ENCODE measurements around the gene TMCC2.

Gene TMCC2

DNA sequence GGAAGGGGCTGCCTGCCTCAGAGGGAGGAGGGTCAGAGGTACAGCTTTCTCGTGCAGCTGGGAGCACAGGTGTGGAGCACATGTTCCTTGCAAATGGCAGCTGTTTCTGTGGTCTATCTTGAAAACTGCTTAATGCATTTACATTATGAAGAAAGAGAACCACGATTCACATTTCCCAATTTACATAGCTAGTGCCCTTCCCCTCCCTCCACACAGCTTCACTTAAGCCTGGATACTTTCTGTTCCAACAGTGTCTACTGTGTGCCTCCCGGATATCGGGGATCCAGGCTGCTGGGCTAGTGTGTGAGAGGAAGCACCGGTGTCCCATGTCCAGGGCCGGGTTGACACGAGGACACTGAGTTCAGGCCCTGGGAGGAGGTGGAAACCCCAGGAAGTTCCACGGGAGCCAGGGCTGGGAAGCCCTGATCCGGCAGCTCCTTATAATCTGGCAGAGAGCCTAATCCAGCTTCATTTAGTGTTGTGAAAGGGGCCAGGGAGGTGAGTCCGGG lies 31.6 kb downstream of the TMCC2 start:
- in situ Hi-C loops (cut with MboI; ENCODE audit: low sequenced_read_pairs) = loop anchor here (10.0 kb wide), 1 partner anchor 285 kb away; no protein-coding TSS in a partner anchor

DNA sequence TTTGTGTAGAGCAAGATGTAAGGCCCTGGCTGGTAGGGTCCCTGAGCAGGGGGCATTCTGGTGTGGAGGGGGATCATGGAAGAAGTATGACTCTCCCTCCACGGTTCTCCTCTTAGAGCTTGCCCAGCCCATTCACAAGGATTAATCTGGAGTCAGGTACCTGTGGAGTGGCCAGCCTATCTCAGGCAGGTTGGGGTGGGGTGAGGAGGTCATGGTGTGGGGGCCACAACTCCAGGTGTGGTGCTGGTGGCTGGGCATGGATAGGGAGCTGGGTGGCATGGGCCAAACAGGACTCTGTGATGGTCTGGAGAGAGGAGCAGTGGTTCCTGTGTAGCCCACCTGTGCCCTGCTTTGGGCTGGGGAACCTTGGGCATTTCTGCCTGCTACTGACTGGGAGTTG lies 32.3 kb downstream of the TMCC2 start:
- in situ Hi-C loops (cut with MboI; ENCODE audit: low sequenced_read_pairs) = loop anchor here (10.0 kb wide), 1 partner anchor 285 kb away; no protein-coding TSS in a partner anchor

DNA sequence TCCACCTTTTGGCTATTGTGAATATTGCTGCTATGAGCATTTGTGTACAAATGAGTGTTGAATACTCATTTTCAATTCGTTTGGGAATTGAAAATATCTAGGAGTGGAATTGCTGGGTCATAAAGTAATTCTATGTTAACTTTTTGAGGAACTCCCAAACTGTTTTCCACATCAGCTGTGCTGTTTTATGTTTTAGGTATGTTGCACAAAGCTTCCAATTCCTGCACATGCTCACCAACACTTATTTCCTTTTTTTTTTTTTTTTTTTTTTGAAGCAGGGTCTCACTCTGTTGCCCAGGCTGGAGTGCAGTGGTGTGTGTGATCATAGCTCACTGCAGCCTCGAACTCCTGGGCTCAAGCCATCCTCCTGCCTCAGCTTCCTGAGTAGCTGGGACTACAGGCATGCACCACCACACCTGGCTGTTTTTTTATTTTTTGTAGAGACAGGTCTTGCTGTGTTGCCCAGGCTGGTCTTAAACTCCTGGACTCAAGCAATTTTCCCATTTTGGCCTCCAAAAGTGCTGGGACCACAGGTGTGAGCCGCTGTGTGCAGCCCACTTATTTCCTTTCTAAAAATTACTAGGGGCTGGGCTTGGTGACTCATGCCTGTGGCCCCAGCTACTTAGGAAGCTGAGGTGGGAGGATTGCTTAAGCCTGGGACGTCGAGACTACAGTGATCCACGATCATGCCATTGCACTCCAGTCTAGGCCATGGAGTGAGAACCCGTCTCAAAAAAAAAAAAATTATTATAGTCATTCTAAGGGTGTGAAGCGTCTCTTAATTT lies 33.4 kb downstream of the TMCC2 start:
- in situ Hi-C loops (cut with MboI; ENCODE audit: low sequenced_read_pairs) = no loop called here

DNA sequence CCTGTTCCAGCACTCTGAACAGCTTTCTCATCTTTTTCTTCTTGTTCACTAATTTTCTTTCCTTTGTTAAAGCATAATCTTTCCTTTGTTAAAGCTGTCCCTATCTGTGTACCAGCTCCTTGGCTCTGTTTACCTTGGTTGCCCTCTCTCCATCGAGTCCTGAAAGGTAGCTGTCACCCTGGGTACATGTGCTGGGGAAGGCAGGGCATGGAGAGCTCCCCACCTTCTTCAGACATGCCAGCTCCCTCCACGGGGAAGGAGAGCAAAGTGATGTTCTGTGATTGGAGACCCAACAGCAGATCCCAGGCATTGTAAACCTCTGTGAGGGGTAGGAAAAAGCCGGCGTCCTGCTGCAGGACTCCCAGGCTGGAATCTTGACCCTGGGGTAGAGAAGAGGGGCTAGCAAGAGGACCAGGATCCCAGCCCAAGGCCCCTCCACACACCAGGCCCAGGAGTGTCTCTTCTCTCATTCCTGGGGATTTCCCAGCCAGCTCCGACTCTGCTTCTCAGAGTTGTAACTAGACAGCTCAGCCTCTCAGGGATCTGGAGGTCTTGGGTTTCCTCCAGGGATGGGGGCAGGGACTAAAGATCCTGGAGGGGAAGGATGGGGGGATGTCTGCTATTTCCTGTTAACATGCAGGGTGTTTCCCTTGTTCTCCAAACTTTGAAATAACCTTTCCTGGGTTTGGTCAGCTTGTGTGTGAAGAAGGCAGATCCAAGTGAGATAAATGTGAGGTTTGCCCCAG lies 34.4 kb downstream of the TMCC2 start:
- in situ Hi-C loops (cut with MboI; ENCODE audit: low sequenced_read_pairs) = no loop called here

DNA sequence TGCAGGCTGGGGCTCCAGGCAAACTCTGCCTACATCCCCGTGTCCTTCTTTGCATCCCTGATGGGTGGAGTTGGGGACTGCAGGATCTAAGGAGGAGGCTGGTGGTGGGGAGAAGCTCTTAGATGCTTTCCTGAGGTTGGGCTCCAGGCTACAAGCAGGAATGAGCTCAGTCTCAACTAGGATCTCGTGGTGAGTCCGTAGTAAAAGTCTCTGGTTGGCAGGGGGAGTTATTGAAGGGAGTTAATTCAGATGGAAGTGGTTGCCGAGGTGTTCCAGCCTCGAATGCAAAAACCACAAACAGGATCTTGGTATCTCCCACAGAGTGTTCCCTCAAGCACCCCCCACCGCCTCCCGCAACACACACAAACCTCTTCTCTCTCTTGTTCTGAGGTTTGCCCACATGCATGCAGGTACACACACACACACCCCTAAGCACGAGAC lies 35.0 kb downstream of the TMCC2 start:
- in situ Hi-C loops (cut with MboI; ENCODE audit: low sequenced_read_pairs) = no loop called here

DNA sequence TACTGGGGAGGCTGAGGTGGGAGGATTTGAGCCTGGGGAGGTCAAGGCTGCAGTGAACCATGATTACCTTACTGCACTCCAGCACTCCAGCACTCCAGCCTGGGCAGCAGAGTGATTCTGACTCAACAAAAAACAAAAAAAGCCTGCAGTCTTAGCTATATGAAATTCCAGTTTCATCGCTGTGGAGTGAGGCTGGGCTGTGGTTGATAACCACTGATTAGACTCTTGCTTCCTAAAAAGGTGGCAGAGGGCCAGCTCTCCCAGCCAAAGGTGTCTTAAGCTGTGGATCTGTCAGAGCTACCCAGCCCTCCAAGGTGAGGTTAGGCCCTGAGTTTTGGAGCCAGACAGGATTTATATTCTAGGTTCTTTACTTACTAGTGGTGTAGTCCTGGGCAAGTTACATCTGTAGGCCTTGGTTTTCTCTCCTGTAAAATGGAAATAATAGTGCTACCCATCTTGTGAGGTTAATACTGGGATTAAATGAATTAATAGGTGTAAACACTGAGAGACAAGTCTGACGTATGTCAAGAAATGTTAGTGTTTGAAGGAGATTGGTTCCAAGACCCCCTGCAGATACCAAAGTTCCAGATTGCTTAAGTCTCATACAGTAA lies 35.9 kb downstream of the TMCC2 start:
- in situ Hi-C loops (cut with MboI; ENCODE audit: low sequenced_read_pairs) = no loop called here

DNA sequence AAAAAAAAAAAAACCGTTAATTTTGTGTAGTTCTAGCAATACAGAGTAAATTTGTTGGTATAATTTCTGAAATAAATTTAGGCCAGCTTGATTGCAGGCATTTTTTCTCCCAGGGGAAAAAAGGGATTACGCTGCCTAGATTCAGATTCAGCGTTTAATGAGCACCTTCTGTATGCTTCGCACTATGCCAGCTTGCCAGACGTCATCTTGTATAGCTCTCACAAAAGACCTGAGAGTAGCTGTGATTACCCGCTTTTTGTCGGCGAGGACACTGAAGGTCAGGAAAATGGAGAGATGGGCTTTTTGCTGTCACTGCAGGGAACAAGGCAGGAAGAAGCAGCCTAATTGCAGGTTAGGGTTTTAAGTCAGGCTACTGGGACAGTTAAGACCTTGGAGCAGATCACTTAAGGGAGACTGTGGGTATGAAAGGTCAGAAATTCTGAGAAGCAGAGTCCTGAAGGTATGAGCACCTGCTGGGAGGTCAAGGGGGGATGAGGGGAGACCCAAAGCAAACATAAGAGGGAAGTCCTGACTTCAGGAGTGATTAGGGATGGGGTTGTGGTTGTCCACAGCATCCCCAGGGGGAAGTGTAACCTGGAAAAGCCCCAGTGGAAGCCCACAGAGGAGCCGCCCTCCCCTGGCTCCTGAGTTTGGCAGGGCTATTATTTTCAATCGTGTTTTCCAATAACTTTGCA lies 39.0 kb downstream of the TMCC2 start:
- in situ Hi-C loops (cut with MboI; ENCODE audit: low sequenced_read_pairs) = no loop called here

DNA sequence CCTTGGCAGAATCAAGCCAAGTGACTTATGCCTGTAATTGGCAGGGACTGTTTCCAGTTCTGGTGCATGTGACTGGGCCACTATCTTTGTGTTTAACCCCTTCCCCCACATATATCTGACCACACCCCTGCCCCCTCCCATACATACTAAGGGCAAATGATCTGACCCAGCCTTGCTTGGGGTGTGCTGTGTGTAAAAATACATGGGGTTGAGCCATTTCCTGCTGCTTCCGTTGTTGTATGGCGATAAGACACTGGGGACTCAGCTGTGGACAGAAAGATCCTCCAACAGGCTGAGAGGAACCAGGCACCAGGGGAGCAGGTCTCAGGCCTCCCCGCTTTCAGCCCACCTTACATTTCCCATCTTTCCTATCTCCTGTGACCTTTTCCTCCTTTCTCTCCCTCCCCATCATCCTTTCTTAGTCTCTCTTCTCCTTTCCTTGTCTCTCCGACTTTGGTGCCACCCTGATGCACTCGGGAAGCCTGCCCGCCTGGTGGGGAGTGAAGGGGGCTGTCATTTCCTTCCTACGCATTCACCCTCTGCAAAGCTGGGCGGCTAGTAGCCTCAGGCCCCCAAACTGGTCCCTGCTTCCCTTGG lies 39.7 kb downstream of the TMCC2 start:
- in situ Hi-C loops (cut with MboI; ENCODE audit: low sequenced_read_pairs) = no loop called here

DNA sequence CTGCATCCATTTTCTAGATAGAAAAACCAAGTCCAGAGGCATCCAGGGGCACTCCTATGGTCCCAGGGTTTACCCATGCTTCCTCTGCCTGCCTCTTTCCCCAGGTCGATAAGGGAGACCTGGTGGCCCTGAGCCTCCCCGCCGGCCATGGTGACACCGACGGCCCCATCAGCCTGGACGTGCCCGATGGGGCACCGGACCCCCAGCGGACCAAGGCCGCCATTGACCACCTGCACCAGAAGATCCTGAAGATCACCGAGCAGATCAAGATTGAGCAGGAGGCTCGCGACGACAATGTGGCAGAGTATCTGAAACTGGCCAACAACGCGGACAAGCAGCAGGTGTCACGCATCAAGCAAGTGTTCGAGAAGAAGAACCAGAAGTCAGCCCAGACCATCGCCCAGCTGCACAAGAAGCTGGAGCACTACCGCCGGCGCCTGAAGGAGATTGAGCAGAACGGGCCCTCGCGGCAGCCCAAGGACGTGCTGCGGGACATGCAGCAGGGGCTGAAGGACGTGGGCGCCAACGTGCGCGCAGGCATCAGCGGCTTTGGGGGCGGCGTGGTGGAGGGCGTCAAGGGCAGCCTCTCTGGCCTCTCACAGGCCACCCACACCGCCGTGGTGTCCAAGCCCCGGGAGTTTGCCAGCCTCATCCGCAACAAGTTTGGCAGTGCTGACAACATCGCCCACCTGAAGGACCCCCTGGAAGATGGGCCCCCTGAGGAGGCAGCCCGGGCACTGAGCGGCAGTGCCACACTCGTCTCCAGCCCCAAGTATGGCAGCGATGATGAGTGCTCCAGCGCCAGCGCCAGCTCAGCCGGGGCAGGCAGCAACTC lies 41.3 kb downstream of the TMCC2 start:
- in situ Hi-C loops (cut with MboI; ENCODE audit: low sequenced_read_pairs) = no loop called here

DNA sequence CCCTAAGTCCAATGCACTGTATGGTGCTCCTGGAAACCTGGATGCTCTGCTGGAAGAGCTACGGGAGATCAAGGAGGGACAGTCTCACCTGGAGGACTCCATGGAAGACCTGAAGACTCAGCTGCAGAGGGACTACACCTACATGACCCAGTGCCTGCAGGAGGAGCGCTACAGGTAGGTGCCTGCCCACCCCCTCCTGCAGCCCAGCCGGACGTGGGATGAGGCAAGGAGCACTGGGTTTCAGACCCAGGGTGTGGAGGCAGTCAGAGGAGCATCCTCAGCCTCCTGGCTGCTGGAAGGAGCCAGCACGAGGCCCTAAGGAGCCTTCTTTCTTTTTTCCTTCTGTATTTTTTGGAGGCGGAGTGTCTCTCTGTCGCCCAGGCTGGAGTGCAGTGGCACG lies 42.0 kb downstream of the TMCC2 start:
- in situ Hi-C loops (cut with MboI; ENCODE audit: low sequenced_read_pairs) = no loop called here

DNA sequence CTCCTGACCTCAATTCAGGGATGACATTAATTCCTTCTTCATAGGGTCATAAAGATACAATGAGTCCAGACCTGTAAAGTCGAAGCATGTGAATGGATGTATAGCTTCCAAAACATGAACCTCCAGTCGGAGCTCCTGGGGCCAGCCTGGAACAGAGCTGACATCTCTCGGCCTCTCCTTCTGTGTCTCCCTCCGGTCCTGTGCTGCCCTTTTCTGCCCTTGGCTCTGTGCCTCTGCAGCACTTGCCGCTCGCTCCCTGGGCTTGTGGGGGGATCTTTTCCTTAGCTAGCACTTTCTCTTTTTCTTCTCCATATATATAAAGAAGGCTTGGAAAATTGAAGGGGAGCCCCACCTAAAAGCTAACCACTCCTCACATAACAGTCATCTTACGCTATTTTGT lies 42.5 kb downstream of the TMCC2 start:
- in situ Hi-C loops (cut with MboI; ENCODE audit: low sequenced_read_pairs) = no loop called here

DNA sequence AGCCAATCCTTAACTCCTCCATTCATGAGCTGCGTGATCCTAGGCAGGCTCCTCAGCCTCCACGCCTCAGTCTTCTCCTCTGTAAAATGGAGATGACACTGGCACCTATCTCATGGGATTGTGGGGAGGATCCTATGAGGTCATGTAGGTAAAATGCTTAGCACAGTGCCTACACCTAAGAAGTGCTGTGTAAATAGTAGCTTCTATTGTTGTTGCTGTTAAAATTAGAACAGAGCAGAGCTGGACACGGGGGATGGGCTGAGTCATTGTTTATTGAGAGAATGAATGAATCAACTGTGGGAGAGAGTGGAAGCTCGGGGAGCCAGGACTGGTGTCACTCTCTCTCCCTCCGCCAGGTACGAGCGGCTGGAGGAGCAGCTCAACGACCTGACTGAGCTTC lies 43.0 kb downstream of the TMCC2 start:
- in situ Hi-C loops (cut with MboI; ENCODE audit: low sequenced_read_pairs) = no loop called here

DNA sequence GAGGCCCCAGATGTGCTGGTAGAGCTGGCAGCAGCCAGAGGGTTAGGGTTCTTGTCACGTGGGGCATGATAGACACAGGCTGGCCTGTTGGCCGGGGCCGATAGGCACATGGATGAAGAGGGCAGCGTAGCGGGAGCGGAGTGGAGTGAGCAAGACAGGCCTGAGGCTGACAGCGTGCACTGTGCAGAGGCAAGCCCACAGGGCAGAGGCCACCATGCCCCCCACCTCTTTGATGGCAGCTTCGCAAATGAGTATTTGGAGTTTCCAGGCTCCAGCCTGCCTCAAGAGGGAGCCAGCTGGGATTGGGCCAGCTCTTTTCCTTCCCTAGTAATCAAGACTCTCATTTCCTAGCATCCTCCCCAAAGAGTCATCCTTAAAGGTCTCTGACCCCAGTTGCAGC lies 43.5 kb downstream of the TMCC2 start:
- in situ Hi-C loops (cut with MboI; ENCODE audit: low sequenced_read_pairs) = no loop called here

DNA sequence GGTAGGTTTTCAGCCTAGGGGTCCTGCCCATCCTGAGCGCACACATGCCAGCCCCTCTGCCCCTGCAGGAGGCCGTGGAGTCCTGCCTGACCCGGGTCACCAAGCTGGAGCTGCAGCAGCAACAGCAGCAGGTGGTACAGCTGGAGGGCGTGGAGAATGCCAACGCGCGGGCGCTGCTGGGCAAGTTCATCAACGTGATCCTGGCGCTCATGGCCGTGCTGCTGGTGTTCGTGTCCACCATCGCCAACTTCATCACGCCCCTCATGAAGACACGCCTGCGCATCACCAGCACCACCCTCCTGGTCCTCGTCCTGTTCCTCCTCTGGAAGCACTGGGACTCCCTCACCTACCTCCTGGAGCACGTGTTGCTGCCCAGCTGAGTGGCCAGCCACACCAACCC lies 44.0 kb downstream of the TMCC2 start:
- in situ Hi-C loops (cut with MboI; ENCODE audit: low sequenced_read_pairs) = no loop called here

DNA sequence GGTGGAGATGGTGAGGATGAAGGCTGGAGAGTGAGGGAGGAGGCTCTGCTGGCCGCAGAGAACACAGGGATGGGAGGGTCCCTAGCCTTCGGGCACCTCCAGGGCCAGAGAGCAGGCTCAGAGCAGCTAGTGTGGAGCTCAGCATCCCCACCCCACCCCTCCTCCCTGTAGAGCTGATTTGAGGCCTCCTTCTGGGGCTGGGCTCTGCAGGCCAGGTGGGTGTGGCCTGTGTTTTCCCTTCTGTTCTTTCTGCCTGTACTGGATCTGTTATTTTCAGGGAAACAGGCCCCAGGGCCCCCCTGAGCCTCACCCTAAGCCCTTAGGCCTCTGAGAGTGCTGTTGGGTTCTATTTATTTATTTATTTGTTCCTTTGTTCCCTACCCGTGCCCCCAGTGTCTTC lies 44.8 kb downstream of the TMCC2 start:
- in situ Hi-C loops (cut with MboI; ENCODE audit: low sequenced_read_pairs) = no loop called here

DNA sequence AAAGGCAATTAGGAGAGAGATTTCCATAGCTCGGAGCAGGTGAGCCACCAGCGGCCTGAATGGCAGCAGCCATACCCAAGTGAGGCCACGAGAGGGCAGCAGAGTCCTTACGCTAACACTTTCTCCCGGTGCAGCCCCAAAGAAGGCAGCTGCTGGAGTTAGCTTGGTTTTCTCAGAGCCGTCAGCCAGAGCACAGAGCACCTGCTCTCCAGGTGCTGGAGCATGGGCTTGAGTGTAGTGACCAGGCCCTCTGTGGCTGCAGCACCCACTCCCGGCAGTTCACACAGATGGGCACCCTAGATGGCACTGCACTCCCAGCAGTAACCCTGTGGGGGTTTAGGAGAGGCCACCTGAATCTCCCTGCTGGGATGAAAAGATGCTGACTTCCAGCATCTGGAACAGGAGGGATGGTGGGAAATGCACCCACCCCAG lies 45.8 kb downstream of the TMCC2 start:
- in situ Hi-C loops (cut with MboI; ENCODE audit: low sequenced_read_pairs) = no loop called here

DNA sequence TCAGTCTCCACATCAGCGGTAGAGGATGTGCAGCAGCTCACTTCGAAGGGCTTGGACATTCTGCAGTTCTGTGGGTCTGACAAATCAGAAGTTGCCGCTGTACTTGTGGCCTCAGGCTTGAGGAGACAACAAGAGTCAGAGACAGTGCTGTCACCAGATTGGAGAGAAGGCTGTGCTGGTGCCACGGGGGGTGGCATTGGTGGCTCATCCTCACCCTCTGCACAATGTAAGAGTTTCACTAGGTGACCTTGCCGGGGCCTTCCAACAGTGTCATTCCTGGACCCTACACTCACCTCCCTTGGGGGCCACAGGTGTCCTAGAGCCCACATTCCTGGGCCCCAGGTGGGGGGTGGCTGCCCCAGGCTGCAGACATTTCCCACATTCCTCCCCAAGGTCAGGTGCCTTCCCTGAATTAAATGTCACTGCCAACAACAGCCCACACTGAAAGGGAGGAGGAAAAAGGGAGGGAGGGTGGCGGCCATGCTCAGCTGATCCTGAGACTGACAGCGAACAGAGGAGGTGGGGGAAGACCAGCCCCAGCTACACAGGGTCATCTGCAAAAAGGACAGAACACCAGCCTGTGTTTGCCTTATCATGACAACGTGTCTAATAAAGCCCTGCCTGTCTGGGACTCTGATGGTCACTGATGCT lies 46.4 kb downstream of the TMCC2 start:
- in situ Hi-C loops (cut with MboI; ENCODE audit: low sequenced_read_pairs) = no loop called here

DNA sequence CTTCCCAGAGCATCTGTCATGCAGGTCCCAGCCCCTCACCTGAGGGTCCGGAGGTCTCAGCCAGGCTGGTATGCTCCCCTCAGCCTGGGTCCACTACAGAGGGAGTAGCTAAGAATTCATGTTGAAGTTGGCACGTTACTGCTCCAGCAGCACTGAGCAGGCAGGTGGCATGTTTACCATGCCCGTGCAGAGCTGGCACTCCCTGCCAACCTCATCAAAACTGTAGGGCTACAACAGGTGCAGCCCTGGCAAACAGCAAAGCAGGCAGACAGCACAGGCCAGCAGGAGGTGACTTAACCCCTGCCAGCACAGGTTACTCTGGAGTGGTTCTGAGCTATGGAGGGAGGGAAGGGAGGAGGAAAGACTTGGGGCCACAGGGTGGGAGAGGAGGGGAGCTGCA lies 47.4 kb downstream of the TMCC2 start:
- in situ Hi-C loops (cut with MboI; ENCODE audit: low sequenced_read_pairs) = no loop called here
